Gastrocnemius medialis (tissue), 4 donors: ENCODE measurements around the gene RIN3. TPM values are rescaled to one million over a fixed set of nuclear protein-coding genes. Genes with fewer than 3 reads are reported as not detected.

Experiments used
- ATAC-seq, 2 donors: fragments of 150-250 bp; one replicate each; pipeline ENCODE4 v1.9.1; 2016
- DNase-seq, 2 donors: peaks; one replicate each; pipeline ENCODE4 v3.0.0-alpha.2; 2019
- H3K27ac ChIP-seq, 4 donors: fragments of 200-600 bp; sonication (generic); 1 replicate in 1 of 4; 2 replicates in 3 of 4; pipeline ENCODE4 v1.5.1; 2016 to 2018; ENCODE audit warnings: mild to moderate bottlenecking in 2 of 4, moderate library complexity in 1 of 4
- H3K27me3 ChIP-seq, 3 donors: fragments of 200-600 bp; sonication (generic) in 2 of 3; 1 replicate in 1 of 3; 2 replicates in 2 of 3; pipeline versions ENCODE4 v1.5.1 to v1.6.0; 2016 to 2019; ENCODE audit warnings: mild to moderate bottlenecking in 1 of 3, moderate library complexity in 1 of 3
- H3K36me3 ChIP-seq, 2 donors: fragments of 200-600 bp; sonication (generic) in 1 of 2; one replicate each; pipeline ENCODE4 v1.5.1; 2017 to 2018
- H3K4me1 ChIP-seq, 2 donors: fragments of 200-600 bp; sonication (generic) in 1 of 2; one replicate each; pipeline ENCODE4 v1.5.1; 2016 to 2017; ENCODE audit warnings: mild to moderate bottlenecking in 2 of 2
- H3K4me3 ChIP-seq, 4 donors: fragments of 200-600 bp; sonication (generic) in 3 of 4; 1 replicate in 1 of 4; 2 replicates in 3 of 4; pipeline ENCODE4 v1.5.1; 2016 to 2019; ENCODE audit warnings: mild to moderate bottlenecking in 2 of 4
- H3K9me3 ChIP-seq, 3 donors: fragments of 200-600 bp; sonication (generic) in 2 of 3; 1 replicate in 1 of 3; 2 replicates in 2 of 3; pipeline ENCODE4 v1.5.1; 2016 to 2019
- CTCF ChIP-seq, 5 experiments: fragments of 450-650 bp in 3 of 5; fragments of 200-600 bp in 2 of 5; sonication (generic) in 2 of 5; IDR thresholded peaks in 4 of 5; conservative IDR thresholded peaks in 1 of 5; 1 replicate in 4 of 5; 2 replicates in 1 of 5; pipeline ENCODE4 v1.5.1; 2016 to 2019; ENCODE audit warnings: antibody characterized with exemption in 5 of 5, mild to moderate bottlenecking in 3 of 5, moderate library complexity in 3 of 5
- POLR2A ChIP-seq, 2 donors: fragments of 450-650 bp; IDR thresholded peaks; one replicate each; pipeline ENCODE4 v1.6.1; 2017; ENCODE audit warnings: antibody characterized with exemption in 2 of 2, mild to moderate bottlenecking in 2 of 2, moderate library complexity in 2 of 2
- in situ Hi-C, 4 donors: fragments of 200-750 bp; cut with MboI; loops; one replicate each; pipeline versions ENCODE4 v1.15.0 to v1.8.0; 2017; ENCODE audit warnings: low sequenced_read_pairs in 4 of 4
- intact Hi-C: fragments of 100-400 bp; cut with DNase I; formaldehyde crosslinking; loops from one replicate; pipeline ENCODE4 v1.15.1; 2023; ENCODE audit warnings: low total_unique reads
- total RNA-seq, 4 donors: library from RNA; depleted of rRNA; stranded (reverse); fragments of >200 nt; gene quantifications; one replicate each; pipeline versions ENCODE4 v1.1.0 to v1.2.3, GENCODE V29; 2016

The RIN3 gene
- total RNA-seq, 4 donors from 2014 or later = 2.1 to 3.7 (median 2.6) TPM

- Histone ChIP-seq H3K27me3 (no peaks in the 10 kb centered on the region), H3K9me3 (peaks cover 0 to 5% (median 0%) of the 10 kb centered on the region in 3 donors), H3K4me1 (no peaks in the 10 kb centered on the region), H3K36me3 (no peaks in the 10 kb centered on the region), H3K4me3 (no peak overlapping the region), H3K27ac (no peak overlapping the region)
- ATAC-seq (no peak), DNase-seq (no peak)
- TF ChIP-seq CTCF (IDR thresholded peaks at IDR 0.05 in 4 of 5, conservative IDR thresholded peaks at IDR 0.05 in 1 of 5) (no peak), POLR2A (IDR thresholded peaks at IDR 0.05) (no peak)
- in situ Hi-C loops (no loop called here), intact Hi-C loops (no loop called here)
Measured at GRCh38 chr14:92625213-92625612, 111.6 kb downstream of the RIN3 start.

GRCh38 chr14:92626041-92626440 is 112.5 kb downstream of the RIN3 start:
- Histone ChIP-seq H3K9me3 (peaks cover 0 to 5% (median 0%) of the 10 kb centered on the region in 3 donors), H3K27me3 (no peaks in the 10 kb centered on the region), H3K4me1 (no peaks in the 10 kb centered on the region), H3K27ac (no peak overlapping the region), H3K36me3 (no peaks in the 10 kb centered on the region), H3K4me3 (no peak overlapping the region)
- DNase-seq = no peak
- intact Hi-C loops = no loop called here
- TF ChIP-seq POLR2A (IDR thresholded peaks at IDR 0.05) (no peak), CTCF (IDR thresholded peaks at IDR 0.05 in 4 of 5, conservative IDR thresholded peaks at IDR 0.05 in 1 of 5) (no peak)
- ATAC-seq = no peak
- in situ Hi-C loops = no loop called here

- no peaks in the 10 kb centered on the region for H3K4me1 ChIP-seq
- ATAC-seq = no peak
- peaks cover 0 to 5% (median 0%) of the 10 kb centered on the region in 3 donors for H3K9me3 ChIP-seq
- intact Hi-C loops (no loop called here), in situ Hi-C loops (no loop called here)
- no peaks in the 10 kb centered on the region for H3K36me3 ChIP-seq
- no peak for DNase-seq
- H3K27me3 ChIP-seq = no peaks in the 10 kb centered on the region
- H3K27ac ChIP-seq = no peak overlapping the region
- no peak for TF ChIP-seq POLR2A (IDR thresholded peaks at IDR 0.05)
- no peak for TF ChIP-seq CTCF (IDR thresholded peaks at IDR 0.05 in 4 of 5, conservative IDR thresholded peaks at IDR 0.05 in 1 of 5)
- no peak overlapping the region for H3K4me3 ChIP-seq
Measured at GRCh38 chr14:92627707-92628215, 114.2 kb downstream of the RIN3 start.

- Histone ChIP-seq H3K36me3 (no peaks in the 10 kb centered on the region), H3K27ac (no peak overlapping the region), H3K4me1 (no peaks in the 10 kb centered on the region), H3K9me3 (peaks cover 0 to 5% (median 0%) of the 10 kb centered on the region in 3 donors), H3K27me3 (no peaks in the 10 kb centered on the region), H3K4me3 (no peak overlapping the region)
- in situ Hi-C loops = no loop called here
- TF ChIP-seq CTCF (IDR thresholded peaks at IDR 0.05 in 4 of 5, conservative IDR thresholded peaks at IDR 0.05 in 1 of 5) (no peak), POLR2A (IDR thresholded peaks at IDR 0.05) (no peak)
- intact Hi-C loops = no loop called here
- DNase-seq (no peak), ATAC-seq (no peak)
Measured at GRCh38 chr14:92628636-92629035, 115.1 kb downstream of the RIN3 start.

GRCh38 chr14:92630367-92630766 is 116.8 kb downstream of the RIN3 start:
- in situ Hi-C loops = no loop called here
- no peak for DNase-seq
- Histone ChIP-seq H3K27me3 (no peaks in the 10 kb centered on the region), H3K36me3 (no peaks in the 10 kb centered on the region), H3K9me3 (peaks cover 0 to 5% (median 0%) of the 10 kb centered on the region in 3 donors), H3K27ac (no peak overlapping the region), H3K4me1 (no peaks in the 10 kb centered on the region), H3K4me3 (no peak overlapping the region)
- intact Hi-C loops = no loop called here
- TF ChIP-seq POLR2A (IDR thresholded peaks at IDR 0.05) = no peak
- TF ChIP-seq CTCF (IDR thresholded peaks at IDR 0.05 in 4 of 5, conservative IDR thresholded peaks at IDR 0.05 in 1 of 5) = no peak
- ATAC-seq = no peak
